Thyroid gland (tissue), 4 donors: Measurements from ENCODE around the gene PHF21A. TPM values are rescaled to one million over a fixed set of nuclear protein-coding genes. Genes with fewer than 3 reads are reported as not detected.

ENCODE experiments used
- DNase-seq, 2 donors: peaks; one replicate each; pipeline ENCODE4 v3.0.0-alpha.2; 2019
- H3K27ac ChIP-seq, 3 donors: fragments of 200-600 bp; sonication (generic); 1 replicate in 2 of 3; 2 replicates in 1 of 3; pipeline ENCODE4 v1.5.1; 2016 to 2019; ENCODE audit warnings: mild to moderate bottlenecking in 1 of 3, moderate library complexity in 1 of 3
- H3K27me3 ChIP-seq: fragments of 200-600 bp; sonication (generic); one replicate; pipeline ENCODE4 v1.5.1; 2019
- H3K36me3 ChIP-seq, 2 donors: fragments of 200-600 bp; sonication (generic); one replicate each; pipeline ENCODE4 v1.5.1; 2016 to 2019
- H3K4me1 ChIP-seq, 2 donors: fragments of 200-600 bp; sonication (generic); one replicate each; pipeline ENCODE4 v1.5.1; 2017 to 2019
- H3K4me3 ChIP-seq, 3 donors: fragments of 200-600 bp; sonication (generic); replicated peaks in 1 of 3; 1 replicate in 2 of 3; 2 replicates in 1 of 3; pipeline ENCODE4 v1.5.1; 2016; ENCODE audit warnings: mild to moderate bottlenecking in 1 of 3
- H3K9me3 ChIP-seq: fragments of 200-600 bp; sonication (generic); one replicate; pipeline ENCODE4 v1.5.1; 2017
- CTCF ChIP-seq, 6 experiments: fragments of 200-600 bp in 3 of 6; fragments of 450-650 bp in 3 of 6; sonication (generic) in 3 of 6; IDR thresholded peaks; one replicate each; pipeline ENCODE4 v1.5.1; 2016 to 2019; ENCODE audit warnings: antibody characterized with exemption in 6 of 6, mild to moderate bottlenecking in 2 of 6, inconsistent platforms in 1 of 6, moderate library complexity in 1 of 6
- POLR2A ChIP-seq, 2 donors: fragments of 450-650 bp; IDR thresholded peaks; one replicate each; pipeline ENCODE4 v1.6.1; 2017; ENCODE audit warnings: antibody characterized with exemption in 2 of 2, mild to moderate bottlenecking in 2 of 2, moderate library complexity in 1 of 2
- WGBS, 2 donors: methylation state at CpG; one replicate each; pipeline ENCODE4 v1.1.5; 2017; 5-methylcytosine and 5-hydroxymethylcytosine counted together
- intact Hi-C: fragments of 100-400 bp; cut with DNase I; formaldehyde crosslinking; loops from one replicate; pipeline ENCODE4 v1.15.1; 2023
- total RNA-seq, 4 donors: library from RNA; depleted of rRNA; stranded (reverse); fragments of >200 nt; gene quantifications; one replicate each; pipeline ENCODE4 v1.2.3, GENCODE V29; 2016

PHF21A gene
- total RNA-seq, 4 donors from 2014 or later, result 26.2 to 95.7 (median 64.0) TPM

GRCh38 chr11:46064221-46064620 is 57.0 kb downstream of the PHF21A start:
- DNase-seq, result no peak
- 96 to 97% methylated on average over 2 of the region's 2 CpGs for WGBS, 2 donors
- Histone ChIP-seq H3K27me3 (no peaks in the 10 kb centered on the region), H3K4me1 (peaks cover 9 to 11% of the 10 kb centered on the region in 2 donors), H3K4me3 (no peak overlapping the region), H3K27ac (no peak overlapping the region), H3K36me3 (no peaks in the 10 kb centered on the region), H3K9me3 (no peaks in the 10 kb centered on the region)
- intact Hi-C loops, result no loop called here
- TF ChIP-seq POLR2A (IDR thresholded peaks at IDR 0.05) (no peak), CTCF (IDR thresholded peaks at IDR 0.05) (no peak)

- 93 to 95% methylated on average over 3 of the region's 3 CpGs for WGBS, 2 donors
- intact Hi-C loops, result no loop called here
- H3K36me3 ChIP-seq, result no peaks in the 10 kb centered on the region
- peaks cover 9 to 11% of the 10 kb centered on the region in 2 donors for H3K4me1 ChIP-seq
- no peak overlapping the region for H3K27ac ChIP-seq
- H3K4me3 ChIP-seq, result no peak overlapping the region
- no peaks in the 10 kb centered on the region for H3K9me3 ChIP-seq
- DNase-seq, result no peak
- no peaks in the 10 kb centered on the region for H3K27me3 ChIP-seq
- no peak for TF ChIP-seq CTCF (IDR thresholded peaks at IDR 0.05)
- no peak for TF ChIP-seq POLR2A (IDR thresholded peaks at IDR 0.05)
Measured at GRCh38 chr11:46063138-46063537, 58.1 kb downstream of the PHF21A start.

GRCh38 chr11:46060013-46060412 is 61.2 kb downstream of the PHF21A start:
- intact Hi-C loops, result no loop called here
- Histone ChIP-seq H3K36me3 (no peaks in the 10 kb centered on the region), H3K4me1 (no peaks in the 10 kb centered on the region), H3K4me3 (no peak overlapping the region), H3K27me3 (no peaks in the 10 kb centered on the region), H3K27ac (no peak overlapping the region), H3K9me3 (no peaks in the 10 kb centered on the region)
- no peak for TF ChIP-seq POLR2A (IDR thresholded peaks at IDR 0.05)
- TF ChIP-seq CTCF (IDR thresholded peaks at IDR 0.05), result no peak
- DNase-seq, result no peak
- WGBS, 2 donors, result 98 to 100% methylated on average over 2 of the region's 2 CpGs

- intact Hi-C loops, result no loop called here
- WGBS, 2 donors, result 68 to 90% methylated on average over 2 of the region's 2 CpGs
- no peak for DNase-seq
- H3K27me3 ChIP-seq, result no peaks in the 10 kb centered on the region
- H3K4me3 ChIP-seq, result no peak overlapping the region
- no peaks in the 10 kb centered on the region for H3K36me3 ChIP-seq
- no peak overlapping the region for H3K27ac ChIP-seq
- H3K9me3 ChIP-seq, result no peaks in the 10 kb centered on the region
- TF ChIP-seq POLR2A (IDR thresholded peaks at IDR 0.05), result no peak
- TF ChIP-seq CTCF (IDR thresholded peaks at IDR 0.05), result no peak
- H3K4me1 ChIP-seq, result no peaks in the 10 kb centered on the region
Measured at GRCh38 chr11:46057489-46057888, 63.8 kb downstream of the PHF21A start.

GRCh38 chr11:46055371-46055770 is 65.9 kb downstream of the PHF21A start:
- DNase-seq, result no peak
- peaks cover 9 to 19% of the 10 kb centered on the region in 2 donors for H3K4me1 ChIP-seq
- no peaks in the 10 kb centered on the region for H3K9me3 ChIP-seq
- no peak overlapping the region for H3K27ac ChIP-seq
- TF ChIP-seq POLR2A (IDR thresholded peaks at IDR 0.05), result no peak
- no peak for TF ChIP-seq CTCF (IDR thresholded peaks at IDR 0.05)
- no peaks in the 10 kb centered on the region for H3K36me3 ChIP-seq
- WGBS, 2 donors, result 52 to 90% methylated on average over 1 of the region's 1 CpG
- no peaks in the 10 kb centered on the region for H3K27me3 ChIP-seq
- no peak overlapping the region for H3K4me3 ChIP-seq
- intact Hi-C loops, result no loop called here
